ENCODE results near the gene APOBEC3H. TPM values are rescaled to one million over a fixed set of nuclear protein-coding genes. Genes with fewer than 3 reads are reported as not detected.
A peak's percentile ranks its signal among the peaks of the same experiment; 100 is the strongest.

The APOBEC3H gene
- total RNA-seq, 1 donor = not detected

GRCh38 chr22:39089928-39090327 is 7.1 kb upstream of the APOBEC3H start:
- Histone ChIP-seq H4K20me1 (ENCODE audit: insufficient read depth, low read length) (no peaks in the 10 kb centered on the region), H2AFZ (ENCODE audit: low read length) (no peak overlapping the region), H3K9me3 (ENCODE audit: low read depth, low read length) (no peaks in the 10 kb centered on the region), H3K4me2 (ENCODE audit: insufficient read depth, low read length) (no peak overlapping the region), H3K27ac (ENCODE audit: low read depth, low read length) (no peak overlapping the region), H3K4me3 (ENCODE audit: insufficient read depth, low read length) (no peak overlapping the region), H3K36me3 (ENCODE audit: insufficient read depth, low read length) (no peaks in the 10 kb centered on the region), H3K27me3 (ENCODE audit: insufficient read depth, low read length) (peaks cover 13% of the 10 kb centered on the region), H3K4me1 (ENCODE audit: insufficient read depth, low read length) (no peaks in the 10 kb centered on the region), H3K79me2 (ENCODE audit: insufficient read depth, low read length) (no peaks in the 10 kb centered on the region)
- no peak for TF ChIP-seq CTCF (IDR thresholded peaks at IDR 0.05; ENCODE audit: extremely low read depth, low read depth, low read length)
- peak; percentile 70 for DNase-seq (ENCODE audit: insufficient read length, low spot score, missing footprints)

GRCh38 chr22:39090426-39091064 is 6.5 kb upstream of the APOBEC3H start:
- TF ChIP-seq CTCF (IDR thresholded peaks at IDR 0.05; ENCODE audit: extremely low read depth, low read depth, low read length) = no peak
- Histone ChIP-seq H3K4me1 (ENCODE audit: insufficient read depth, low read length) (no peaks in the 10 kb centered on the region), H3K9me3 (ENCODE audit: low read depth, low read length) (no peaks in the 10 kb centered on the region), H2AFZ (ENCODE audit: low read length) (no peak overlapping the region), H4K20me1 (ENCODE audit: insufficient read depth, low read length) (no peaks in the 10 kb centered on the region), H3K27me3 (ENCODE audit: insufficient read depth, low read length) (peaks cover 13% of the 10 kb centered on the region), H3K36me3 (ENCODE audit: insufficient read depth, low read length) (no peaks in the 10 kb centered on the region), H3K27ac (ENCODE audit: low read depth, low read length) (no peak overlapping the region), H3K79me2 (ENCODE audit: insufficient read depth, low read length) (no peaks in the 10 kb centered on the region), H3K4me3 (ENCODE audit: insufficient read depth, low read length) (no peak overlapping the region), H3K4me2 (ENCODE audit: insufficient read depth, low read length) (no peak overlapping the region)
- peak; percentile 85 for DNase-seq (ENCODE audit: insufficient read length, low spot score, missing footprints)

- peak; percentile 55 for DNase-seq (ENCODE audit: insufficient read length, low spot score, missing footprints)
- Histone ChIP-seq H3K79me2 (ENCODE audit: insufficient read depth, low read length) (no peaks in the 10 kb centered on the region), H3K4me3 (ENCODE audit: insufficient read depth, low read length) (no peak overlapping the region), H3K36me3 (ENCODE audit: insufficient read depth, low read length) (no peaks in the 10 kb centered on the region), H3K9me3 (ENCODE audit: low read depth, low read length) (no peaks in the 10 kb centered on the region), H3K27me3 (ENCODE audit: insufficient read depth, low read length) (peaks cover 13% of the 10 kb centered on the region), H3K4me2 (ENCODE audit: insufficient read depth, low read length) (no peak overlapping the region), H3K4me1 (ENCODE audit: insufficient read depth, low read length) (no peaks in the 10 kb centered on the region), H4K20me1 (ENCODE audit: insufficient read depth, low read length) (no peaks in the 10 kb centered on the region), H2AFZ (ENCODE audit: low read length) (no peak overlapping the region), H3K27ac (ENCODE audit: low read depth, low read length) (no peak overlapping the region)
- TF ChIP-seq CTCF (IDR thresholded peaks at IDR 0.05; ENCODE audit: extremely low read depth, low read depth, low read length) = no peak
Observed at GRCh38 chr22:39091126-39092081, 5.6 kb upstream of the APOBEC3H start.

Data from osteoblast (primary cell).